Stimulated activated CD8-positive, alpha-beta memory T cell treated with anti-CD3 and anti-CD28 coated beads, Interleukin-7, amount 100 ng/mL, for 24 hours (primary cell): ENCODE data around the gene AQP12B.

ENCODE experiments used
- DNase-seq: peaks from one replicate; pipeline ENCODE4 v3.0.0-alpha.2; 2020; ENCODE audit warnings: low read depth

The AQP12B gene

DNA sequence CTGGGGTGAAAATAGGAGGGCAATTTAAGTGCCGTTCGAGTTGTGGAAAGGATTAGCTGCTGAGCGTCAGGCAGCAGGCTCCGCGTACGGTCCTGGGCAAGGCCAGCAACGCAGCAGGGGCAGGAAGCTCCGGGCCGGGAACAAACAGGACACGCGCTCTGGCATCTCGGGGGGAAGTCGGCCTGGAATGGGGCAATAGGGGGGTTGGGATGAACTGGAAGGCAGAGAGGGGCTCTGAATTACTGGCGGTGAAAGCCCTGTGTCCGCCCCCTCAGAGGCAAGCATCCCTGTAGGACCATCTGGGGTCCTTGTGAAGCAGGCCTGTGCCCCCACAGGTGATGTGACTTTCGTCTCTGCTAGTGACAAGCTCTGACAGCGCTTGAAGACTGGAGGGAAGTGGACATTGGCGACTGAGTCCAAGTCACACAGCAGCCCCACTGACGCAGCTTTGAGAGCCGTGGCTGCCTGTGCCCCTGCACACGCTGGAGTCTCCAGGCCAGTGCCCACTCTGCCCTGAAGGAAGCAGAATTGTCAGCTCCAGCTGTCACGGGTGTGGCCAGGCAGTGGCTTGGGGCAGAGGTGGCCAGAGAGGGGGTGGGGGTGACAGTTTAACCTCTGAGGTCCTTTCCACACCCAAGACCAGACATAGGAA is 35.1 kb downstream of the AQP12B start:
- DNase-seq: no peak

GRCh38 chr2:240646900-240647502 is 35.7 kb downstream of the AQP12B start:
- no peak for DNase-seq

- DNase-seq: no peak
Measured at GRCh38 chr2:240646176-240646899, 36.3 kb downstream of the AQP12B start.

DNA sequence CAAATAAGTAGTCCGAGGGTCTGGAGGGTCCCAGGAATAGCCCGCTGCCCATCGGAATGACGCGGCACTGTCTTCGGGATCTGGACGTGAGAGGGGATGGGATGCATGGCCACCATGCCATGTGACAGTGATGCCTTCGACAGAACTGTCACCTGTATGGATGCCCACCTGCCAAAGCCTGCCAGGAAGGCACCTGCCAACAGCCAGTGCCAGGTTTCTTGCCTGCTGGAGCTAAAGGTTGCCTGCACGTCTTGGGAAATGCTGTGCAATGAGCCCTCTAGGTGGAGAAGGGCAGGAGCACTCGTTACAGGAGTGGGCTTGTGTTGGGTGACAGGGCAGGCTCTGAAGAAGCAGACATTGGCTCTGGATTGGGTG is 36.9 kb downstream of the AQP12B start:
- DNase-seq: no peak

- no peak for DNase-seq
Measured at GRCh38 chr2:240645346-240645745, 37.3 kb downstream of the AQP12B start.

DNA sequence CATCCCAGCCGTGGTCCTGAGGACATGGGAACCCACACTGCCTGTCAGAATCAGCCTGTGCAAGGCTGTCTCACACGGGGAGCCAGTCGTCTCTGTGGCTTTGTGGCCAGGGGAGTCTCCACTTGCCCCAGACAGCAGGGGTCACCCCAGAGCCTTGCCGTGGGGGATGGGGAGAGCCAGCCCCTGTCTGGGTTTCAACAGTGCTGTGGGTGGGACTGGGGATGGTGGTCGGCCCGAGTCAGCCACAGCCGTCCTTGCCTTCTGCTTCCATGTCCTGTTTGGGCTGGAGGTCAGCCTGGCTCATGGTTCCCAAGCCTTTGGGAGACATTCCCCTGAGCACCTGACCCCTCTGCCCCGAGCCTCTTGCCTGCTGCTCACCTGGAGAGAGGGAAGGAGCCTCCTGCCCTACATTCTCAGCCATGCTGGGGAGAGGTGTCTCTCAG is 37.8 kb downstream of the AQP12B start:
- no peak for DNase-seq

DNA sequence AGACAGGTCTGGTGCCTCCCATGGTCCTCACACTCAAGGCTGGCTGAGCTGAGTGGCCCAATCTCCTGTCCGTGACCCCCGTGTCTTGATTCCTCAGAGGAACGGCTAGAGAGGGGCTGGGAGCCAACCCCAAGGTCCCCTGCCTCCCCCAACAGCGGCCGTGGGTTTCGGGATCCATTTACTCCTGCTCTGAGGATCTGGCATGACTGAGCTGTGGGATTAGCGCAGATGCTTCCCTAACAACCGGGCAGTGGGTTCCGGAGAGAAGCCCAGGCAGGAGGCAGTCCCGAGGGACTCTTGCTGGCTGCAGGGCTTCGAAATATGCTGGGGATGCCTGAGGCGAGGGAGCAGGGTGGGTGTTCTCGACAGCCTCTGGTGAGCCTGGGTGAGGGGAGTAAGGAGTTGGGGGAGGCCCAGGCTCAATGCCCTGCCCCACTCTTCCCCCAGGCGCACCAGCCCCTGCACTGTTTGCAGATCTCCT is 38.5 kb downstream of the AQP12B start:
- DNase-seq: no peak

GRCh38 chr2:240643811-240644150 is 38.9 kb downstream of the AQP12B start:
- DNase-seq: no peak

GRCh38 chr2:240643093-240643810 is 39.4 kb downstream of the AQP12B start:
- DNase-seq: no peak

- DNase-seq: no peak
Measured at GRCh38 chr2:240642806-240643092, 39.9 kb downstream of the AQP12B start.

GRCh38 chr2:240642061-240642805 is 40.5 kb downstream of the AQP12B start:
- DNase-seq: no peak

DNA sequence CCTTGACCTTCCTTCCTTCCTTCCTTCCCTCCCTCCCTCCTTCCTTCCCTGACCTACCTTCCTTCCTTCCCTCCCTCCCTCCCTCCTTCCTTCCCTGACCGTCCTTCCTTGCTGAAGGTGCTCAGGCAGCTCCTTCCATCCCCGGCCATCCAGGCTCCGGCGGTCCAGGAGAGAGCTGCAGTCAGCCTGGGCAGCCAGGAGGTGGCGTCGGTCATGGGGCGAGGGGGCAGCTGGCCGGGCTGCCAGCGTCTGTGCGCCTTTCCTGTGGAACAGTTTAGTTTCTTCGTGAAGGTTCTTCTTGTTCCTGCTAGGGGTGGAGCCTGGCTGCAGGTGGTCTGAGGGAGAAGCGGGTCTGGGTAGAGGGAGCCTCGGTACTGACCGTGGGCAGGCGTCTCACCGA is 41.7 kb downstream of the AQP12B start:
- no peak for DNase-seq

DNA sequence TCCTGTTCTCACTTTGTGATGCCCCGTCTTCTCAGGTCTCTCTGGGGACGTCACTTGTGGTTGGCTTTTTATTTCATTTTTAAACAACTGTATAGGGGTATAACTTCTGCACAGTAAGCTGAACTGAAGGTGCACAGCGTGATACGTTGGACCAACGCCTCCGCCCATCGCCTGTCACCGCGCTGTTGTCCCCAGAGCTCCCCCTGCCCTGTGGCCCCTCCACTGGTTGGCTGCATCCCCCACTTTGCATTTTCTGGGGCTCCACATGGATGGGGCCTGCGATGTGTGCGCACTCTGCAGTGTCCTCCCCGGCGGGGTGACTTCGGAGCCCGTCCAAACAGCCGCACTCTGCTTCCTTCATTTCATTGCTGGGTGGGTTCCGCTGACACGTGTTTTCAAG is 43.1 kb downstream of the AQP12B start:
- no peak for DNase-seq

- DNase-seq: no peak
Measured at GRCh38 chr2:240638512-240639160, 44.0 kb downstream of the AQP12B start.

DNA sequence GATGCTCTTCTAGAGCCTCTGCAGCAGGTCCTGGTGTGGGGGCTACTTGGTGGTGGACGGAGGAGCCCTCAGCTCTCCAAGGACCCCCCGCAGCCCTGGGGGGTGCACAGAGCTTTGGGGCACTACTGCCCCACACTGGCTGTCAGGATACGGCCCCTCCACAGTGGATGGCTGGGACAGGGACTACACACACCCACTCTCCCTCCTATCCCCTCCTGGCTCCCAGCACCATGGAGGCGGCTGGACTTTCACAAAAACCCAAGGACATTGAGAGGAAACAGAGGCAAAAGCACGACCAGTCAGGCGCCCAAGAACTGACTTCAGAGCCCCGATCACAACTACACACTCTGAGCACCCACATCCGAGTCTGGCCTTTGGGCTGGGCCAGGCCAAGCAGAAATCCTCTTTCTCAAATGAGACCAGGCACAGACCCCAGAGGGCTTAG is 44.8 kb downstream of the AQP12B start:
- DNase-seq: no peak

- DNase-seq: no peak
Measured at GRCh38 chr2:240637116-240637900, 45.4 kb downstream of the AQP12B start.

- no peak for DNase-seq
Measured at GRCh38 chr2:240636563-240637115, 46.0 kb downstream of the AQP12B start.

- DNase-seq: no peak
Measured at GRCh38 chr2:240635998-240636547, 46.6 kb downstream of the AQP12B start.

GRCh38 chr2:240635121-240635997 is 47.3 kb downstream of the AQP12B start:
- no peak for DNase-seq
